ENCODE data around the gene RPL10A.

Gene RPL10A

GRCh38 chr6:35518566-35519312 is 50.5 kb downstream of the RPL10A start:
- H3K4me3 ChIP-seq: no peak overlapping the region
- no peak overlapping the region for H3K4me2 ChIP-seq
- TF ChIP-seq Cebpa-rat (IDR thresholded peaks at IDR 0.05): no peak
- peaks cover 18% of the 10 kb centered on the region for H3K4me1 ChIP-seq
- no peaks in the 10 kb centered on the region for H3K36me3 ChIP-seq
- H3K27me3 ChIP-seq: no peaks in the 10 kb centered on the region
- no peak overlapping the region for H3K27ac ChIP-seq
- H3K9ac ChIP-seq: no peak overlapping the region
- no peaks in the 10 kb centered on the region for H4K20me1 ChIP-seq
- no peaks in the 10 kb centered on the region for H3K9me3 ChIP-seq

- H3K9me3 ChIP-seq: no peaks in the 10 kb centered on the region
- no peak for TF ChIP-seq Cebpa-rat (IDR thresholded peaks at IDR 0.05)
- H4K20me1 ChIP-seq: no peaks in the 10 kb centered on the region
- H3K27me3 ChIP-seq: no peaks in the 10 kb centered on the region
- H3K4me2 ChIP-seq: no peak overlapping the region
- H3K36me3 ChIP-seq: no peaks in the 10 kb centered on the region
- no peak overlapping the region for H3K27ac ChIP-seq
- H3K4me1 ChIP-seq: peaks cover 18% of the 10 kb centered on the region
- H3K9ac ChIP-seq: no peak overlapping the region
- no peak overlapping the region for H3K4me3 ChIP-seq
Observed at GRCh38 chr6:35519313-35520015, 51.3 kb downstream of the RPL10A start.
